Measurements from ENCODE around the gene SPAG9. TPM values are rescaled to one million over a fixed set of nuclear protein-coding genes. Genes with fewer than 3 reads are reported as not detected.

SPAG9 gene
- total RNA-seq, 4 donors from 2014 or later = 117 to 240 (median 154) TPM

DNA sequence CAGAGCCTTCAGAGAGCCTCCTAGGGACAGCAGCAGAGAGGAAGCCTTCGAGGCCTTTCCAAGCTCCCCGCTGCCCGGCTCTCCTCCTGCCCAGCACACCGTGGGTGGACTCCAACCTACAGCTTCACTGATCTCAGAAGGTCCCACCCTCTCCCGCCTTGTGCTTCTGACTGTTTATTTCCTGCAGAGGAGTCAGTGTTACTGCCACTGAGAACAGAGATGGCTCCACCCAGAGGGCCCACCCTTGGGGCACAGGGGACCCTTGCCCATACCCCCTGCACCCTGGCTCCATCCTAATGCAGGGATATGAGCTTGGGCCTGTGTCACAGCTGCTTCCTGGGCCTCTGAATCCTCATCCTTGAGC is 201.8 kb downstream of the SPAG9 start:
- intact Hi-C loops (cut with DNase I) = no loop called here
- peak overlapping the region; percentile 45 to 91 (median 82) for H3K27ac ChIP-seq
- no peaks in the 10 kb centered on the region for H3K36me3 ChIP-seq
- H3K27me3 ChIP-seq = no peaks in the 10 kb centered on the region
- peaks cover 21 to 44% of the 10 kb centered on the region in 2 donors for H3K4me1 ChIP-seq
- no peak overlapping the region for H3K4me3 ChIP-seq (replicated peaks in 1 of 3)
- no peaks in the 10 kb centered on the region for H3K9me3 ChIP-seq
- 57 to 85% methylated on average over 5 of the region's 5 CpGs for WGBS, 2 donors
- no peak for TF ChIP-seq POLR2A (IDR thresholded peaks at IDR 0.05)
- TF ChIP-seq, protein P1, sequence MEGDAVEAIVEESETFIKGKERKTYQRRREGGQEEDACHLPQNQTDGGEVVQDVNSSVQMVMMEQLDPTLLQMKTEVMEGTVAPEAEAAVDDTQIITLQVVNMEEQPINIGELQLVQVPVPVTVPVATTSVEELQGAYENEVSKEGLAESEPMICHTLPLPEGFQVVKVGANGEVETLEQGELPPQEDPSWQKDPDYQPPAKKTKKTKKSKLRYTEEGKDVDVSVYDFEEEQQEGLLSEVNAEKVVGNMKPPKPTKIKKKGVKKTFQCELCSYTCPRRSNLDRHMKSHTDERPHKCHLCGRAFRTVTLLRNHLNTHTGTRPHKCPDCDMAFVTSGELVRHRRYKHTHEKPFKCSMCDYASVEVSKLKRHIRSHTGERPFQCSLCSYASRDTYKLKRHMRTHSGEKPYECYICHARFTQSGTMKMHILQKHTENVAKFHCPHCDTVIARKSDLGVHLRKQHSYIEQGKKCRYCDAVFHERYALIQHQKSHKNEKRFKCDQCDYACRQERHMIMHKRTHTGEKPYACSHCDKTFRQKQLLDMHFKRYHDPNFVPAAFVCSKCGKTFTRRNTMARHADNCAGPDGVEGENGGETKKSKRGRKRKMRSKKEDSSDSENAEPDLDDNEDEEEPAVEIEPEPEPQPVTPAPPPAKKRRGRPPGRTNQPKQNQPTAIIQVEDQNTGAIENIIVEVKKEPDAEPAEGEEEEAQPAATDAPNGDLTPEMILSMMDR (IDR thresholded peaks at IDR 0.05) = no peak
- no peak for DNase-seq

DNA sequence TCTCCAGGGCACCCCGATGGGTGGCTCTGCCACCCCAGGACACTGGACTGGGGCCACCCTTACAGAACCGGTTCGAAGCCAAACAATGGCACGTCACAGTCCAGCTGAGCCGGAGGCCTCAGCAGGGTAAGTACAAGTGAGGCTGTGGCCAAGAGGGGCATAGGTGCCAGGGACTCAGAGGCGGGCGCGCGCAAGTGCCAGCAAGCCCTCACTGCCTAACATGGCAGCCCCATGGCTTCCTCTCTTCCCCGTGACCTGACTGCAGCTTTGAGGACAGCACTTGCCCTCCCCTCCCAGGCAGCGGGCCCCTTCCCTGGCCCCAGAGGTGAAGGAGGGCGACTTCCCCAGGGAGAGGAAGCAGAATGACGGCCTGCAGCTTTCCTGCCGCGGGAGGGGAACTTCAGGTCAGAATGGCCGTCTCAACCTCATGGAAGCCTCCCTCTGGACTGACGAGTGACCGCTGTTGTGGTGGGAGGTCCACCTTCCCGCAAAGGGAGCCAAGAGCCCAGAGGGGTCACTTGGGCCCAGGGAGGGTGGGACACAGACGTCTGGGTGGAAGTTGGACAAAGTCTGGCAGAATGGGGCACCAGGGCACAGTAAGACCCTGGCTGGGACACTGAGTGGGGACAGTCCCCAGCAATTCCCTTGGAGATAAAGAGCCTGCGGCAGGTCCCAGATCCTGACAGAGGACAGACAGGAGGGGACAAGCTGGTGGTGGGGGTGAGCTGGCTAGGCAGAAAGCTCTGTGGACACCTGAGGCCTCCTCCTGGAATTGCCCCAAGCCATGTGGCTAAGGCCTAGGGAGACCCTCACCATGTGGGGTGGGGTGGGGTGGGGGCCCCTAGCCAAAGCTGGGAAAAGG is 202.4 kb downstream of the SPAG9 start:
- DNase-seq = no peak
- no peak overlapping the region for H3K4me3 ChIP-seq (replicated peaks in 1 of 3)
- H3K27me3 ChIP-seq = no peaks in the 10 kb centered on the region
- intact Hi-C loops (cut with DNase I) = no loop called here
- TF ChIP-seq, protein P1 (IDR thresholded peaks at IDR 0.05) = no peak
- TF ChIP-seq POLR2A (IDR thresholded peaks at IDR 0.05) = no peak
- H3K4me1 ChIP-seq = peaks cover 21 to 38% of the 10 kb centered on the region in 2 donors
- H3K9me3 ChIP-seq = no peaks in the 10 kb centered on the region
- no peaks in the 10 kb centered on the region for H3K36me3 ChIP-seq
- WGBS, 2 donors = 76 to 82% methylated on average over 14 to 16 of the region's 21 CpGs
- H3K27ac ChIP-seq = peak overlapping the region; percentile 45 to 91 (median 82)

DNA sequence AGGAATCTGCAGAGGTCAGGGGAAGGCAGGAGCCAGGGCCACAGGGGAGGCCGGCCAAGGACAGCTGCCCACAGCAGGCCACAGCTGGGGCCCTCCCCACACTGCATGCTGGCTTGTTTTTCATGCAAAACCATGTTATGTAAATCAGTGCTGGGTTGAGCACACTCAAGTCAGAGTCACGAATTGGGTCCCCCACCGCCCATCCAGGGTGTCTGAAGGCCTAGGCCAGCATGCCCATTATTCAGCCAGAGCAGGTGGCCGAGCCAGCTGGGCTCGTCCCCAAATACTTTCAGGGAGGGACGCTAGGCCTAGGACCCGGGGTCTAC is 203.3 kb downstream of the SPAG9 start:
- H3K4me3 ChIP-seq (replicated peaks in 1 of 3) = no peak overlapping the region
- no peak for TF ChIP-seq POLR2A (IDR thresholded peaks at IDR 0.05)
- TF ChIP-seq, protein P1 (IDR thresholded peaks at IDR 0.05) = no peak
- intact Hi-C loops (cut with DNase I) = no loop called here
- H3K27me3 ChIP-seq = no peaks in the 10 kb centered on the region
- H3K27ac ChIP-seq = peak overlapping the region in 2 of 3 donors; percentile 24 to 91
- H3K9me3 ChIP-seq = no peaks in the 10 kb centered on the region
- DNase-seq = no peak
- peaks cover 21 to 36% of the 10 kb centered on the region in 2 donors for H3K4me1 ChIP-seq
- H3K36me3 ChIP-seq = no peaks in the 10 kb centered on the region
- 86 to 89% methylated on average over 6 to 7 of the region's 7 CpGs for WGBS, 2 donors

DNA sequence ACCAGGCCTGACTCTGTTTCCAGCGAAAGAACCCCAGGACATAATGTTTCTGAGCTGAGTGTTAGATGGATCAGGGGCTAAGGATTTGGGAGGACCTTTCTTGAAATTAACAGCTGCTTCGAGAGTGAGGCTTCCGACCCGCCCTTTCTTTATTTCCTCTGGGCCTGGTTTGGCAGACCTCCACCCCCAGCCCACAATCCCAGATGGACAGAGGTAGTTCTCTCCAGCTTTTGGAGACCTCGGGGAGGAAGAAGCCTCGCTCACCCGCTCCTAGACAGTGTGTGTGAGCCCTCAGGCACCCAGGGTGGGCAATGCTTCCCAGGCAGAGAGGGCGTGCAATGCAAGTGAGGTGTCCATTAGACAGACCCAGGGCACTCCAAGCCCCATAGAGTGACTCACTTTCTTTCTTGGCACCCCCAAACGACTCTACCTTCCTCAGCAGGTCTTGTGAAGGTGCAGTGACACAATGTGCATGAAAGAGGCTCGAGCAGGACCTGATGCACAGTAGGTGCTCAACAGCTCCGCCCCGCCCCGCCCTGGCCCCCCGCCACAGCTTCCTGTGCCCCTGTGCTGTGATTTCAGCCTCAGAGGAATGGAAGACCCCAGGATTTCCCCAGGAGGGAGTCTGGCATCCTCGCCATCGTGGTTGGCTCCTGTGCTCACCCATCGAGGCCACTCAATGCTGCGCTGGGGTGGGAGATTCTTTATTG is 203.8 kb downstream of the SPAG9 start:
- Histone ChIP-seq H3K4me3 (replicated peaks in 1 of 3) (no peak overlapping the region), H3K36me3 (no peaks in the 10 kb centered on the region), H3K27ac (peak overlapping the region in 2 of 3 donors; percentile 24 to 91), H3K27me3 (no peaks in the 10 kb centered on the region), H3K9me3 (no peaks in the 10 kb centered on the region), H3K4me1 (peaks cover 21 to 36% of the 10 kb centered on the region in 2 donors)
- DNase-seq = no peak
- TF ChIP-seq, protein P1 (IDR thresholded peaks at IDR 0.05) = no peak
- TF ChIP-seq POLR2A (IDR thresholded peaks at IDR 0.05) = no peak
- intact Hi-C loops (cut with DNase I) = no loop called here
- 87 to 88% methylated on average over 9 to 16 of the region's 18 CpGs for WGBS, 2 donors
